Measurements from ENCODE around the gene SPATA1.

Gene SPATA1

GRCh38 chr1:84506002-84506728, at the start of gene SPATA1, which contains the start of gene GNG5:
Gene SPATA1 (plus strand): TSS chr1:84506386. CDS start chr1:84516360, 9,974 bp downstream.
Gene GNG5 (minus strand): TSS chr1:84506581. CDS start chr1:84506091, 490 bp downstream.
- Mint-ChIP-seq H3K27ac (ENCODE audit: low read depth) (peak within 1 kb of the TSS; percentile 96), H3K4me3 (peak within 1 kb of the TSS; percentile 97), H3K36me3 (ENCODE audit: insufficient read depth) (peaks cover 27% of the 10 kb centered on the region), H3K4me1 (peaks cover 40% of the 10 kb centered on the region), H3K27me3 (no peaks in the 10 kb centered on the region), H3K9me3 (no peaks in the 10 kb centered on the region)
- peak; percentile 89 to 93 for DNase-seq (ENCODE audit: low spot score in 2 of 2)
- ATAC-seq (replicated peaks; ENCODE audit: extremely low read depth, poor library complexity, severe bottlenecking): peak; percentile 89

GRCh38 chr1:84462118-84462517, 44.1 kb upstream of the SPATA1 start:
- Mint-ChIP-seq H3K9me3 (no peaks in the 10 kb centered on the region), H3K36me3 (ENCODE audit: insufficient read depth) (peaks cover 2% of the 10 kb centered on the region), H3K27me3 (peaks cover 47% of the 10 kb centered on the region), H3K27ac (ENCODE audit: low read depth) (no peak overlapping the region), H3K4me3 (no peak overlapping the region), H3K4me1 (no peaks in the 10 kb centered on the region)
- ATAC-seq (replicated peaks; ENCODE audit: extremely low read depth, poor library complexity, severe bottlenecking) (no peak), DNase-seq (ENCODE audit: low spot score in 2 of 2) (no peak)

- H3K4me3 Mint-ChIP-seq: no peak overlapping the region
- DNase-seq (ENCODE audit: low spot score in 2 of 2) (no peak), ATAC-seq (replicated peaks; ENCODE audit: extremely low read depth, poor library complexity, severe bottlenecking) (no peak)
- peaks cover 80% of the 10 kb centered on the region for H3K27me3 Mint-ChIP-seq
- H3K36me3 Mint-ChIP-seq (ENCODE audit: insufficient read depth): peaks cover 2% of the 10 kb centered on the region
- H3K27ac Mint-ChIP-seq (ENCODE audit: low read depth): no peak overlapping the region
- H3K4me1 Mint-ChIP-seq: no peaks in the 10 kb centered on the region
- H3K9me3 Mint-ChIP-seq: no peaks in the 10 kb centered on the region
Observed at GRCh38 chr1:84467298-84467697, 38.9 kb upstream of the SPATA1 start.

- ATAC-seq (replicated peaks; ENCODE audit: extremely low read depth, poor library complexity, severe bottlenecking): no peak
- no peaks in the 10 kb centered on the region for H3K9me3 Mint-ChIP-seq
Observed at GRCh38 chr1:84476225-84476624, 30.0 kb upstream of the SPATA1 start.

GRCh38 chr1:84478876-84479868, 27.0 kb upstream of the SPATA1 start, which contains the start of gene RPF1:
Gene RPF1 (plus strand): TSS chr1:84479266. CDS start chr1:84479282, 16 bp downstream.
- H3K9me3 Mint-ChIP-seq: no peaks in the 10 kb centered on the region
- peak within 1 kb of the TSS; percentile 98 for H3K27ac Mint-ChIP-seq (ENCODE audit: low read depth)
- H3K4me3 Mint-ChIP-seq: peak within 1 kb of the TSS; percentile 94
- peaks cover 26% of the 10 kb centered on the region for H3K36me3 Mint-ChIP-seq (ENCODE audit: insufficient read depth)
- ATAC-seq (replicated peaks; ENCODE audit: extremely low read depth, poor library complexity, severe bottlenecking): peak; percentile 94
- H3K4me1 Mint-ChIP-seq: peaks cover 43% of the 10 kb centered on the region
- peaks cover 34% of the 10 kb centered on the region for H3K27me3 Mint-ChIP-seq
- peak; percentile 68 to 69 for DNase-seq (ENCODE audit: low spot score in 2 of 2)

More at GRCh38 chr1:84476225-84476624, 30.0 kb upstream of the SPATA1 start:
- Mint-ChIP-seq H3K27me3 (peaks cover 63% of the 10 kb centered on the region), H3K4me3 (no peak overlapping the region), H3K4me1 (peaks cover 20% of the 10 kb centered on the region), H3K27ac (ENCODE audit: low read depth) (no peak overlapping the region), H3K36me3 (ENCODE audit: insufficient read depth) (peaks cover 14% of the 10 kb centered on the region)
- DNase-seq (ENCODE audit: low spot score in 2 of 2): no peak

GRCh38 chr1:84479998-84480397, 26.2 kb upstream of the SPATA1 start:
- no peak for ATAC-seq (replicated peaks; ENCODE audit: extremely low read depth, poor library complexity, severe bottlenecking)
- H3K9me3 Mint-ChIP-seq: no peaks in the 10 kb centered on the region
- peak overlapping the region; percentile 98 for H3K27ac Mint-ChIP-seq (ENCODE audit: low read depth)

GRCh38 chr1:84480650-84481049, 25.5 kb upstream of the SPATA1 start:
- ATAC-seq (replicated peaks; ENCODE audit: extremely low read depth, poor library complexity, severe bottlenecking) (no peak), DNase-seq (ENCODE audit: low spot score in 2 of 2) (no peak)
- H3K27me3 Mint-ChIP-seq: peaks cover 19% of the 10 kb centered on the region
- peak overlapping the region; percentile 94 for H3K4me3 Mint-ChIP-seq
- H3K9me3 Mint-ChIP-seq: no peaks in the 10 kb centered on the region
- H3K27ac Mint-ChIP-seq (ENCODE audit: low read depth): no peak overlapping the region
- peaks cover 40% of the 10 kb centered on the region for H3K36me3 Mint-ChIP-seq (ENCODE audit: insufficient read depth)
- H3K4me1 Mint-ChIP-seq: peaks cover 45% of the 10 kb centered on the region

More at GRCh38 chr1:84479998-84480397, 26.2 kb upstream of the SPATA1 start:
- Mint-ChIP-seq H3K4me3 (peak overlapping the region; percentile 94), H3K27me3 (peaks cover 26% of the 10 kb centered on the region), H3K36me3 (ENCODE audit: insufficient read depth) (peaks cover 35% of the 10 kb centered on the region), H3K4me1 (peaks cover 43% of the 10 kb centered on the region)
- no peak for DNase-seq (ENCODE audit: low spot score in 2 of 2)

- peaks cover 43% of the 10 kb centered on the region for H3K36me3 Mint-ChIP-seq (ENCODE audit: insufficient read depth)
- no peak overlapping the region for H3K27ac Mint-ChIP-seq (ENCODE audit: low read depth)
- DNase-seq (ENCODE audit: low spot score in 2 of 2) (no peak), ATAC-seq (replicated peaks; ENCODE audit: extremely low read depth, poor library complexity, severe bottlenecking) (no peak)
- peaks cover 51% of the 10 kb centered on the region for H3K4me1 Mint-ChIP-seq
- peaks cover 14% of the 10 kb centered on the region for H3K27me3 Mint-ChIP-seq
- peak overlapping the region; percentile 94 for H3K4me3 Mint-ChIP-seq
- no peaks in the 10 kb centered on the region for H3K9me3 Mint-ChIP-seq
Observed at GRCh38 chr1:84481317-84481716, 24.9 kb upstream of the SPATA1 start.

- H3K4me1 Mint-ChIP-seq: peaks cover 34% of the 10 kb centered on the region
- H3K36me3 Mint-ChIP-seq (ENCODE audit: insufficient read depth): peaks cover 51% of the 10 kb centered on the region
- no peak overlapping the region for H3K4me3 Mint-ChIP-seq
- no peaks in the 10 kb centered on the region for H3K9me3 Mint-ChIP-seq
- H3K27ac Mint-ChIP-seq (ENCODE audit: low read depth): no peak overlapping the region
- no peak for ATAC-seq (replicated peaks; ENCODE audit: extremely low read depth, poor library complexity, severe bottlenecking)
- H3K27me3 Mint-ChIP-seq: no peaks in the 10 kb centered on the region
- DNase-seq (ENCODE audit: low spot score in 2 of 2): no peak
Observed at GRCh38 chr1:84488107-84488506, 18.1 kb upstream of the SPATA1 start.

GRCh38 chr1:84489766-84490165, 16.4 kb upstream of the SPATA1 start:
- Mint-ChIP-seq H3K27me3 (no peaks in the 10 kb centered on the region), H3K36me3 (ENCODE audit: insufficient read depth) (peaks cover 41% of the 10 kb centered on the region), H3K4me3 (no peak overlapping the region), H3K9me3 (no peaks in the 10 kb centered on the region), H3K27ac (ENCODE audit: low read depth) (peak overlapping the region; percentile 36), H3K4me1 (peaks cover 27% of the 10 kb centered on the region)
- no peak for DNase-seq (ENCODE audit: low spot score in 2 of 2)
- no peak for ATAC-seq (replicated peaks; ENCODE audit: extremely low read depth, poor library complexity, severe bottlenecking)

- H3K27ac Mint-ChIP-seq (ENCODE audit: low read depth): no peak overlapping the region
- no peak overlapping the region for H3K4me3 Mint-ChIP-seq
- DNase-seq (ENCODE audit: low spot score in 2 of 2): no peak
- ATAC-seq (replicated peaks; ENCODE audit: extremely low read depth, poor library complexity, severe bottlenecking): no peak
- peaks cover 53% of the 10 kb centered on the region for H3K36me3 Mint-ChIP-seq (ENCODE audit: insufficient read depth)
- H3K9me3 Mint-ChIP-seq: no peaks in the 10 kb centered on the region
- H3K4me1 Mint-ChIP-seq: peaks cover 12% of the 10 kb centered on the region
- no peaks in the 10 kb centered on the region for H3K27me3 Mint-ChIP-seq
Observed at GRCh38 chr1:84492726-84493125, 13.5 kb upstream of the SPATA1 start.

GRCh38 chr1:84493747-84494146, 12.4 kb upstream of the SPATA1 start:
- Mint-ChIP-seq H3K9me3 (no peaks in the 10 kb centered on the region), H3K27ac (ENCODE audit: low read depth) (no peak overlapping the region), H3K4me1 (peaks cover 6% of the 10 kb centered on the region), H3K27me3 (no peaks in the 10 kb centered on the region), H3K36me3 (ENCODE audit: insufficient read depth) (peaks cover 61% of the 10 kb centered on the region), H3K4me3 (no peak overlapping the region)
- no peak for DNase-seq (ENCODE audit: low spot score in 2 of 2)
- no peak for ATAC-seq (replicated peaks; ENCODE audit: extremely low read depth, poor library complexity, severe bottlenecking)

All from central memory CD8-positive, alpha-beta T cell (primary cell).